Bronchial epithelial cell (primary cell): ENCODE measurements around the gene PRRT3. TPM values are rescaled to one million over a fixed set of nuclear protein-coding genes. Genes with fewer than 3 reads are reported as not detected.
"Not testable (repeated sequence)": the region's sequence is repeated elsewhere in the genome, so short reads cannot be mapped to it uniquely, and the experiment has no call there.

ENCODE experiments used
- DNase-seq: peaks from one replicate; pipeline ENCODE4 v3.0.0-alpha.2; 2010; ENCODE audit warnings: low read depth
- FAIRE-seq: peaks from 2 replicates; lab custom pipeline; 2011; peaks lifted over from hg19 to GRCh38; lab: Jason Lieb, UNC
- H3K27me3 ChIP-seq: 2 replicates; pipeline ENCODE4 v1.5.1; 2011; ENCODE audit warnings: low read length; ENCODE audit not compliant: control insufficient read depth, insufficient read depth
- H3K36me3 ChIP-seq: 2 replicates; pipeline ENCODE4 v1.5.1; 2011; ENCODE audit warnings: low read length; ENCODE audit not compliant: control insufficient read depth, insufficient read depth
- H3K4me3 ChIP-seq: 2 replicates; pipeline ENCODE4 v1.5.1; 2011; ENCODE audit warnings: mild to moderate bottlenecking, low read depth, low read length, control low read depth
- CTCF ChIP-seq: IDR thresholded peaks from 2 replicates; pipeline ENCODE4 v1.5.1; 2011; ENCODE audit warnings: mild to moderate bottlenecking, moderate library complexity, low read length, control low read depth, inconsistent platforms; ENCODE audit not compliant: insufficient read depth, severe bottlenecking
- total RNA-seq: library from RNA; depleted of rRNA; stranded (reverse); fragments of >200 nt; gene quantifications from 2 replicates; pipeline ENCODE4 v1.2.1, GENCODE V29; 2014

The PRRT3 gene
- total RNA-seq, 1 donor from 2014 or later = 0.26 TPM

GRCh38 chr3:9898467-9899241 lies 53.6 kb downstream of the PRRT3 start:
- Histone ChIP-seq H3K36me3 (no peaks in the 10 kb centered on the region), H3K4me3 (no peak overlapping the region), H3K27me3 (no peaks in the 10 kb centered on the region)
- TF ChIP-seq CTCF = no peak
- peak; percentile 50 for DNase-seq
- FAIRE-seq = no peak

GRCh38 chr3:9897408-9898372 lies 54.5 kb downstream of the PRRT3 start:
- FAIRE-seq (no peak), DNase-seq (peak; percentile 96)
- H3K4me3 ChIP-seq = no peak overlapping the region
- TF ChIP-seq CTCF = no peak
- H3K36me3 ChIP-seq = peaks cover 4% of the 10 kb centered on the region
- no peaks in the 10 kb centered on the region for H3K27me3 ChIP-seq

- H3K4me3 ChIP-seq, H3K36me3 ChIP-seq, FAIRE-seq, H3K27me3 ChIP-seq: not testable (repeated sequence)
- DNase-seq = peak; percentile 69
These were observed 55.3 kb downstream of the PRRT3 start for GRCh38 chr3:9896755-9897407.

- DNase-seq, H3K36me3 ChIP-seq, FAIRE-seq, H3K27me3 ChIP-seq, H3K4me3 ChIP-seq: not testable (repeated sequence)
These were observed 56.5 kb downstream of the PRRT3 start for GRCh38 chr3:9895715-9896114.

Other genes with a start within 250 kb of the PRRT3 start
- gene CPNE9, start 248.6 kb downstream of the PRRT3 start, total RNA-seq = not detected in 2 replicates
- 14.0 and 14.7 TPM in 2 replicates for gene BRPF1, start 220.7 kb downstream of the PRRT3 start, total RNA-seq
- 21.6 and 26.5 TPM in 2 replicates for gene OGG1, start 202.5 kb downstream of the PRRT3 start, total RNA-seq
- 18.2 and 36.4 TPM in 2 replicates for gene CAMK1, start 182.5 kb downstream of the PRRT3 start, total RNA-seq
- gene TADA3, start 159.9 kb downstream of the PRRT3 start, total RNA-seq = 46.9 and 78.5 TPM in 2 replicates
- 192 and 204 TPM in 2 replicates for gene ARPC4, start 159.3 kb downstream of the PRRT3 start, total RNA-seq
- 11.3 and 17.3 TPM in 2 replicates for gene TTLL3, start 142.1 kb downstream of the PRRT3 start, total RNA-seq
- 34.5 and 36.2 TPM in 2 replicates for gene RPUSD3, start 108.4 kb downstream of the PRRT3 start, total RNA-seq
- not detected in 2 replicates for gene CIDEC, start 72.2 kb downstream of the PRRT3 start, total RNA-seq
- 24.5 and 35.5 TPM in 2 replicates for gene JAGN1, start 61.8 kb downstream of the PRRT3 start, total RNA-seq
- 0.53 and 2.6 TPM in 2 replicates for gene IL17RE, start 49.6 kb downstream of the PRRT3 start, total RNA-seq
- 21.1 and 31.7 TPM in 2 replicates for gene IL17RC, start 35.3 kb downstream of the PRRT3 start, total RNA-seq
- 22.1 and 35.8 TPM in 2 replicates for gene CRELD1, start 18.6 kb downstream of the PRRT3 start, total RNA-seq
- 48.1 and 49.5 TPM in 2 replicates for gene EMC3, start 34.4 kb upstream of the PRRT3 start, total RNA-seq
- 2.1 and 2.6 TPM in 2 replicates for gene FANCD2, start 74.0 kb upstream of the PRRT3 start, total RNA-seq
- gene FANCD2OS, start 155.8 kb upstream of the PRRT3 start, total RNA-seq = not detected in 2 replicates
- 72.1 and 106 TPM in 2 replicates for gene BRK1, start 163.3 kb upstream of the PRRT3 start, total RNA-seq
- gene VHL, start 189.4 kb upstream of the PRRT3 start, total RNA-seq = 47.0 and 47.4 TPM in 2 replicates
- gene IRAK2, start 212.5 kb upstream of the PRRT3 start, total RNA-seq = 4.7 and 5.5 TPM in 2 replicates